GM18873 (cell line): ENCODE data around the gene SNCG.
"Not testable (repeated sequence)": the region's sequence is repeated elsewhere in the genome, so short reads cannot be mapped to it uniquely, and the experiment has no call there.

Experiments used
- ATAC-seq: cut with Tn5 transposase; IDR thresholded peaks from one replicate; pipeline ENCODE4 v1.9.1; 2021; ENCODE audit warnings: mild to moderate bottlenecking, moderate library complexity, moderate number of reproducible peaks; ENCODE audit not compliant: unreplicated experiment, low FRiP score

Gene SNCG

GRCh38 chr10:86972613-86973380 is 14.4 kb downstream of the SNCG start:
- no peak for ATAC-seq

GRCh38 chr10:86974484-86974883 is 16.1 kb downstream of the SNCG start:
- ATAC-seq = no peak

- no peak for ATAC-seq
These were observed 18.1 kb downstream of the SNCG start for GRCh38 chr10:86976362-86977056.

- not testable (repeated sequence) for ATAC-seq
These were observed 20.1 kb downstream of the SNCG start for GRCh38 chr10:86978457-86978856.

- no peak for ATAC-seq
These were observed 21.0 kb downstream of the SNCG start for GRCh38 chr10:86979296-86979818.

- no peak for ATAC-seq
These were observed 21.6 kb downstream of the SNCG start for GRCh38 chr10:86979977-86980448.

GRCh38 chr10:86981020-86981419 is 22.6 kb downstream of the SNCG start:
- ATAC-seq = not testable (repeated sequence)

- no peak for ATAC-seq
These were observed 23.3 kb downstream of the SNCG start for GRCh38 chr10:86981716-86982115.

GRCh38 chr10:86984498-86984897 is 26.1 kb downstream of the SNCG start:
- ATAC-seq = not testable (repeated sequence)

GRCh38 chr10:86988520-86988919 is 30.1 kb downstream of the SNCG start:
- no peak for ATAC-seq

GRCh38 chr10:86991362-86991761 is 33.0 kb downstream of the SNCG start:
- not testable (repeated sequence) for ATAC-seq

- no peak for ATAC-seq
These were observed 34.1 kb downstream of the SNCG start for GRCh38 chr10:86992456-86992855.

- no peak for ATAC-seq
These were observed 34.5 kb downstream of the SNCG start for GRCh38 chr10:86992929-86993328.

- not testable (repeated sequence) for ATAC-seq
These were observed 41.5 kb downstream of the SNCG start for GRCh38 chr10:86999802-87000403.

GRCh38 chr10:87000491-87000890 is 42.1 kb downstream of the SNCG start:
- no peak for ATAC-seq

GRCh38 chr10:87007124-87007523 is 48.7 kb downstream of the SNCG start:
- not testable (repeated sequence) for ATAC-seq

- not testable (repeated sequence) for ATAC-seq
These were observed 49.3 kb downstream of the SNCG start for GRCh38 chr10:87007674-87008073.

- not testable (repeated sequence) for ATAC-seq
These were observed 49.9 kb downstream of the SNCG start for GRCh38 chr10:87008303-87008702.

GRCh38 chr10:87009134-87009696 is 50.8 kb downstream of the SNCG start:
- not testable (repeated sequence) for ATAC-seq
